Measurements from ENCODE around the gene CACNA1D.

The CACNA1D gene

GRCh38 chr3:53581671-53582070 lies 87.3 kb downstream of the CACNA1D start:
- no peak for DNase-seq

GRCh38 chr3:53583161-53583690 lies 88.8 kb downstream of the CACNA1D start:
- DNase-seq = peak; percentile 20

- DNase-seq = peak; percentile 2
These were observed 90.6 kb downstream of the CACNA1D start for GRCh38 chr3:53585049-53585448.

- peak; percentile 32 for DNase-seq
These were observed 91.2 kb downstream of the CACNA1D start for GRCh38 chr3:53585627-53586026.

- peak; percentile 13 for DNase-seq
These were observed 93.7 kb downstream of the CACNA1D start for GRCh38 chr3:53588122-53588521.

GRCh38 chr3:53589201-53589600 lies 94.8 kb downstream of the CACNA1D start:
- peak; percentile 13 for DNase-seq

- DNase-seq = peak; percentile 15
These were observed 95.4 kb downstream of the CACNA1D start for GRCh38 chr3:53589806-53590205.

- peak; percentile 13 for DNase-seq
These were observed 96.2 kb downstream of the CACNA1D start for GRCh38 chr3:53590606-53591005.

- DNase-seq = no peak
These were observed 97.2 kb downstream of the CACNA1D start for GRCh38 chr3:53591646-53592045.

- no peak for DNase-seq
These were observed 98.5 kb downstream of the CACNA1D start for GRCh38 chr3:53592862-53593261.

GRCh38 chr3:53593611-53594010 lies 99.2 kb downstream of the CACNA1D start:
- peak; percentile 39 for DNase-seq

- DNase-seq = peak; percentile 3
These were observed 99.9 kb downstream of the CACNA1D start for GRCh38 chr3:53594276-53594675.

GRCh38 chr3:53595660-53596059 lies 101.2 kb downstream of the CACNA1D start:
- DNase-seq = no peak

- DNase-seq = no peak
These were observed 102.9 kb downstream of the CACNA1D start for GRCh38 chr3:53597136-53597915.

- DNase-seq = no peak
These were observed 105.4 kb downstream of the CACNA1D start for GRCh38 chr3:53599771-53600170.

- no peak for DNase-seq
These were observed 108.5 kb downstream of the CACNA1D start for GRCh38 chr3:53602866-53603265.

- no peak for DNase-seq
These were observed 109.8 kb downstream of the CACNA1D start for GRCh38 chr3:53604232-53604631.

GRCh38 chr3:53606793-53607192 lies 112.4 kb downstream of the CACNA1D start:
- no peak for DNase-seq

GRCh38 chr3:53612508-53612907 lies 118.1 kb downstream of the CACNA1D start:
- no peak for DNase-seq

GRCh38 chr3:53613125-53613524 lies 118.7 kb downstream of the CACNA1D start:
- no peak for DNase-seq

GRCh38 chr3:53614307-53614706 lies 119.9 kb downstream of the CACNA1D start:
- no peak for DNase-seq

- DNase-seq = no peak
These were observed 121.9 kb downstream of the CACNA1D start for GRCh38 chr3:53616321-53616720.

GRCh38 chr3:53616971-53617892 lies 122.8 kb downstream of the CACNA1D start:
- DNase-seq = no peak
